ENCODE data around the gene UCMA. TPM values are rescaled to one million over a fixed set of nuclear protein-coding genes. Genes with fewer than 3 reads are reported as not detected.

The UCMA gene
- total RNA-seq, 4 donors from 2014 or later: not detected

- intact Hi-C loops (cut with DNase I): no loop called here
- H3K27ac ChIP-seq: no peak overlapping the region
- no peak overlapping the region for H3K4me3 ChIP-seq (replicated peaks in 1 of 3)
- WGBS, 2 donors: 89 to 93% methylated on average over 9 of the region's 9 CpGs
- H3K9me3 ChIP-seq: no peaks in the 10 kb centered on the region
- no peak for TF ChIP-seq POLR2A (IDR thresholded peaks at IDR 0.05)
- no peak for TF ChIP-seq CTCF (IDR thresholded peaks at IDR 0.05)
- no peaks in the 10 kb centered on the region for H3K27me3 ChIP-seq
- H3K4me1 ChIP-seq: peaks cover 10 to 20% of the 10 kb centered on the region in 2 donors
- H3K36me3 ChIP-seq: no peaks in the 10 kb centered on the region
- DNase-seq: no peak
Observed at GRCh38 chr10:13270877-13271551, 36.8 kb upstream of the UCMA start.

GRCh38 chr10:13268841-13269240 lies 34.7 kb upstream of the UCMA start:
- Histone ChIP-seq H3K36me3 (no peaks in the 10 kb centered on the region), H3K4me1 (peaks cover 10 to 15% of the 10 kb centered on the region in 2 donors), H3K9me3 (no peaks in the 10 kb centered on the region), H3K4me3 (replicated peaks in 1 of 3) (no peak overlapping the region), H3K27me3 (no peaks in the 10 kb centered on the region), H3K27ac (no peak overlapping the region)
- intact Hi-C loops (cut with DNase I): no loop called here
- WGBS, 2 donors: 46 to 67% methylated on average over 3 of the region's 3 CpGs
- TF ChIP-seq CTCF (IDR thresholded peaks at IDR 0.05) (no peak), POLR2A (IDR thresholded peaks at IDR 0.05) (no peak)
- DNase-seq: no peak

- no peak overlapping the region for H3K27ac ChIP-seq
- intact Hi-C loops (cut with DNase I): no loop called here
- WGBS, 2 donors: 74 to 85% methylated on average over 4 of the region's 4 CpGs
Observed at GRCh38 chr10:13268310-13268709, 34.1 kb upstream of the UCMA start.

GRCh38 chr10:13263591-13263990 lies 29.4 kb upstream of the UCMA start:
- no peak for DNase-seq
- intact Hi-C loops (cut with DNase I): no loop called here
- H3K9me3 ChIP-seq: no peaks in the 10 kb centered on the region
- 69 to 80% methylated on average over 7 of the region's 7 CpGs for WGBS, 2 donors
- no peak overlapping the region for H3K27ac ChIP-seq
- TF ChIP-seq POLR2A (IDR thresholded peaks at IDR 0.05): no peak
- TF ChIP-seq CTCF (IDR thresholded peaks at IDR 0.05): no peak
- H3K4me1 ChIP-seq: no peaks in the 10 kb centered on the region
- no peaks in the 10 kb centered on the region for H3K36me3 ChIP-seq
- no peak overlapping the region for H3K4me3 ChIP-seq (replicated peaks in 1 of 3)
- no peaks in the 10 kb centered on the region for H3K27me3 ChIP-seq

More at GRCh38 chr10:13268310-13268709, 34.1 kb upstream of the UCMA start:
- Histone ChIP-seq H3K27me3 (no peaks in the 10 kb centered on the region), H3K4me1 (peaks cover 10 to 15% of the 10 kb centered on the region in 2 donors), H3K4me3 (replicated peaks in 1 of 3) (no peak overlapping the region), H3K9me3 (no peaks in the 10 kb centered on the region), H3K36me3 (no peaks in the 10 kb centered on the region)
- no peak for DNase-seq
- no peak for TF ChIP-seq POLR2A (IDR thresholded peaks at IDR 0.05)
- no peak for TF ChIP-seq CTCF (IDR thresholded peaks at IDR 0.05)

- Histone ChIP-seq H3K27ac (no peak overlapping the region), H3K36me3 (no peaks in the 10 kb centered on the region), H3K27me3 (no peaks in the 10 kb centered on the region), H3K4me3 (replicated peaks in 1 of 3) (no peak overlapping the region), H3K9me3 (no peaks in the 10 kb centered on the region), H3K4me1 (no peaks in the 10 kb centered on the region)
- TF ChIP-seq CTCF (IDR thresholded peaks at IDR 0.05) (no peak), POLR2A (IDR thresholded peaks at IDR 0.05) (no peak)
- intact Hi-C loops (cut with DNase I): no loop called here
- no peak for DNase-seq
- WGBS, 2 donors: 93 to 97% methylated on average over 1 of the region's 1 CpG
Observed at GRCh38 chr10:13262433-13262832, 28.3 kb upstream of the UCMA start.
